BE2C (cell line): Measurements from ENCODE around the gene VEGFA.

Experiments
- DNase-seq: peaks from one replicate; pipeline ENCODE4 v3.0.0-alpha.2; 2020
- H3K27me3 ChIP-seq: fragments of 250-450 bp; sonication (Bioruptor Pico); 2 replicates; pipeline ENCODE4 v1.5.1; 2020; ENCODE audit warnings: mild to moderate bottlenecking
- H3K36me3 ChIP-seq: fragments of 250-450 bp; sonication (Bioruptor Pico); 2 replicates; pipeline ENCODE4 v1.5.1; 2020; ENCODE audit warnings: mild to moderate bottlenecking
- H3K4me1 ChIP-seq: fragments of 250-450 bp; sonication (Bioruptor Pico); 2 replicates; pipeline ENCODE4 v1.5.1; 2020
- H3K4me3 ChIP-seq: 2 replicates; pipeline ENCODE4 v1.5.1; 2011; ENCODE audit warnings: low read depth, low read length
- H3K9me3 ChIP-seq: fragments of 250-450 bp; sonication (Bioruptor Pico); 2 replicates; pipeline ENCODE4 v1.5.1; 2020
- TF ChIP-seq, protein P1 (sequence below): IDR thresholded peaks from 2 replicates; pipeline ENCODE4 v1.5.1; 2012; ENCODE audit warnings: mild to moderate bottlenecking, low read depth, low read length

VEGFA gene

DNA sequence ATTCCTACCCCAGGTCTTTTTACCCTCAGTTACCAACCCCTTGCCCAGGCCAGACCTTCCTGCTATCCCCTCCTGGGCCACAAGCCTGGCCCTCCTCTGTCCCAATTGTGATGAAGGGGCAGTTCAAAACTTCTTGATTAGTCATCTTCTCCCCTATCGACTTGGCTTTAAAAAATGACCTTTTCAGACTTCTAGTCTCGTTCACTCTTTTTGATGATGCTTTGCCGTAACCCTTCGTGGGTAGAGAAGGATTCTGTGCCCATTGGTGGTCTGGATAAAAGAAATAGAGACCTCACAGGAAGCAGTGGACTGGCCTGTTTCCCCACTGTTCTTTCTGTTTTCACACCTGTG is 5.5 kb downstream of the VEGFA start:
- H3K9me3 ChIP-seq, result no peaks in the 10 kb centered on the region
- TF ChIP-seq, protein P1, sequence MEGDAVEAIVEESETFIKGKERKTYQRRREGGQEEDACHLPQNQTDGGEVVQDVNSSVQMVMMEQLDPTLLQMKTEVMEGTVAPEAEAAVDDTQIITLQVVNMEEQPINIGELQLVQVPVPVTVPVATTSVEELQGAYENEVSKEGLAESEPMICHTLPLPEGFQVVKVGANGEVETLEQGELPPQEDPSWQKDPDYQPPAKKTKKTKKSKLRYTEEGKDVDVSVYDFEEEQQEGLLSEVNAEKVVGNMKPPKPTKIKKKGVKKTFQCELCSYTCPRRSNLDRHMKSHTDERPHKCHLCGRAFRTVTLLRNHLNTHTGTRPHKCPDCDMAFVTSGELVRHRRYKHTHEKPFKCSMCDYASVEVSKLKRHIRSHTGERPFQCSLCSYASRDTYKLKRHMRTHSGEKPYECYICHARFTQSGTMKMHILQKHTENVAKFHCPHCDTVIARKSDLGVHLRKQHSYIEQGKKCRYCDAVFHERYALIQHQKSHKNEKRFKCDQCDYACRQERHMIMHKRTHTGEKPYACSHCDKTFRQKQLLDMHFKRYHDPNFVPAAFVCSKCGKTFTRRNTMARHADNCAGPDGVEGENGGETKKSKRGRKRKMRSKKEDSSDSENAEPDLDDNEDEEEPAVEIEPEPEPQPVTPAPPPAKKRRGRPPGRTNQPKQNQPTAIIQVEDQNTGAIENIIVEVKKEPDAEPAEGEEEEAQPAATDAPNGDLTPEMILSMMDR, result no peak
- no peaks in the 10 kb centered on the region for H3K27me3 ChIP-seq
- peak overlapping the region; percentile 98 for H3K4me3 ChIP-seq
- H3K36me3 ChIP-seq, result peaks cover 93% of the 10 kb centered on the region
- no peak for DNase-seq
- peaks cover 29% of the 10 kb centered on the region for H3K4me1 ChIP-seq

DNA sequence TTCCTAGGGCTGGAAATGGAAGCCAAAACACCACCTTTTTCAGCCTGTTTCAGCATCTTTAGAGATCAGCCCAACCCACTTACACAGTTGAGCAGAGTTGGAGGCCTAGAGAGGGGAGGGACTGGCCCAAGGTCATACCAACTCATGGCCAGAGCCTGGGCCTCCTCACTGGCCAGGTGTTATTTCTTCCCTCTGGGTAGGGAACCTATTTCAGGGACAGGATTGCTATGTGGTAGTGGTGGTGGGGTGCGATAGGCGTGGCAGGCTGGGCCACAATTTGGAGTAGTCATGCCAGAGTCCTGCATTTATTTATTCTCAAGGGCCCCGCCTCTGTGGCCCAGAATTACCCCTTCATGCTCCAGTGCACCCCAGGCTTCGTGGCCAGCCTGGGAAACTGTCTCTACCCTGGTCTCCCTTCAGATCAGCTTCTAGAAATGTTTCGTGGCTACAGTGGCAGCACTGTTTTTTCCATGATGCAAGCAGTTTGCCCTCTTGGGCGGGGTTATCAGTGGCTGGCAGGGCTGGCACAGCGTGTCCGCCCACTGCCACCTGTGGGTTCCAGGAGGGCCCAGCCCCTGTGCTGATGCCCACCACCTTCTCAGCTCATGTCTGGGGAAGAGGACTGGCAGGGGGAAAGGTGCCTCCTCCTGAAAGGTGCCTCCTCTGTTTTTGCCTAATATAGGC is 6.2 kb downstream of the VEGFA start:
- TF ChIP-seq, protein P1, result no peak
- no peak for DNase-seq
- no peaks in the 10 kb centered on the region for H3K27me3 ChIP-seq

DNA sequence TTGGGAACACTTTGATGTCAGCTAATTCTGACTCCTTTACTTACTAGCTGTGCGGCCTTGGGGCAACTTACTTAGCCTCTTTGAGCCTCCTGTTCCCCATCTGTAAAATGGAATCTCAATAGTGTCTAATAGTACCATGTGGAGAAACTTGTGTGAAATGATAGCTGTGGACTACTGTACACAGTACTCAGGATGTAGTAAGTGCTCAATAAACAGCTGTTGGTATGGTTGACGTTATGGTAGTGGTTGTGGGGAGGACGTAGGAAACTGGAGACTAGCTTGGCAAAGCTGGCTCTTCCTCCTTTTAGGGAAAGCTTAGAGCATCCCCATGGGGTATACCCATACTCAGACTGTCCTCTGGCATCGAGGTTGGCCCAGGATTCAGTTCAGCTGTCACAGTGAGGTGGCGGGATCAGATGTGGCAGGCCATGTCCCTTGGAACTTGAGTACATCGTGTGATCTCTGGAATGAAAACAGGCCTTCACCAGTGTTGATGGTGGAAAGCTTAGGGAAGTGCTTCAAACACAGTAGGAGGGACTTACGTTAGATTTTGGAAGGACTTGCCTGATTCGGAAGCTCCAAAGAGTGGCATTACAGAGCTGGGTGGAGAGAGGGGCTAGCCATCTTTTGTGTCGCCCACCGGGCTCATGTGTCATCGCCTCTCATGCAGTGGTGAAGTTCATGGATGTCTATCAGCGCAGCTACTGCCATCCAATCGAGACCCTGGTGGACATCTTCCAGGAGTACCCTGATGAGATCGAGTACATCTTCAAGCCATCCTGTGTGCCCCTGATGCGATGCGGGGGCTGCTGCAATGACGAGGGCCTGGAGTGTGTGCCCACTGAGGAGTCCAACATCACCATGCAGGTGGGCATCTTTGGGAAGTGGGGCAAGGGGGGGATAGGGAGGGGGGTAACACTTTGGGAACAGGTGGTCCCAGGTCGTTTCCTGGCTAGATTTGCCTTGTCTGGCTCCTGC is 7.1 kb downstream of the VEGFA start:
- Histone ChIP-seq H3K4me1 (peaks cover 29% of the 10 kb centered on the region), H3K27me3 (no peaks in the 10 kb centered on the region), H3K9me3 (no peaks in the 10 kb centered on the region), H3K4me3 (no peak overlapping the region), H3K36me3 (peaks cover 100% of the 10 kb centered on the region)
- DNase-seq, result no peak
- TF ChIP-seq, protein P1, result no peak

More for the DNA sequence above, 6.2 kb downstream of the VEGFA start:
- peaks cover 97% of the 10 kb centered on the region for H3K36me3 ChIP-seq
- no peak overlapping the region for H3K4me3 ChIP-seq
- no peaks in the 10 kb centered on the region for H3K9me3 ChIP-seq
- peaks cover 29% of the 10 kb centered on the region for H3K4me1 ChIP-seq

DNA sequence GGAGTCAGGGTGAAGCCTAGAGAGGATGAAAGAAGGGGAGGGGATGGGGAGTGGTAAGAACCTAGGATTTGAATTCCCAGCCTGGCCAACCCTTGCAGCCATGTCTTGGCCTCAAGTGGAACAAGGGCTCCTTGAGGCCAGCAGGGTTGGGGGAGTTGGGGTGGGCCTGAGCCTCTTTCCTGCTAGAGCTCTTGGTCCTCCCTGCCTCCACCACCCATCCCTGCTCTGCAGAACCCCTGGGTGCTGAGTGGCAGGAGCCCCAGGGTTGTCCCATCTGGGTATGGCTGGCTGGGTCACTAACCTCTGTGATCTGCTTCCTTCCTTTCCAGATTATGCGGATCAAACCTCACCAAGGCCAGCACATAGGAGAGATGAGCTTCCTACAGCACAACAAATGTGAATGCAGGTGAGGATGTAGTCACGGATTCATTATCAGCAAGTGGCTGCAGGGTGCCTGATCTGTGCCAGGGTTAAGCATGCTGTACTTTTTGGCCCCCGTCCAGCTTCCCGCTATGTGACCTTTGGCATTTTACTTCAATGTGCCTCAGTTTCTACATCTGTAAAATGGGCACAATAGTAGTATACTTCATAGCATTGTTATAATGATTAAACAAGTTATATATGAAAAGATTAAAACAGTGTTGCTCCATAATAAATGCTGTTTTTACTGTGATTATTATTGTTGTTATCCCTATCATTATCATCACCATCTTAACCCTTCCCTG is 8.3 kb downstream of the VEGFA start:
- H3K36me3 ChIP-seq, result peaks cover 100% of the 10 kb centered on the region
- H3K9me3 ChIP-seq, result no peaks in the 10 kb centered on the region
- H3K4me3 ChIP-seq, result no peak overlapping the region
- TF ChIP-seq, protein P1, result no peak
- H3K4me1 ChIP-seq, result peaks cover 32% of the 10 kb centered on the region
- H3K27me3 ChIP-seq, result no peaks in the 10 kb centered on the region
- DNase-seq, result no peak

DNA sequence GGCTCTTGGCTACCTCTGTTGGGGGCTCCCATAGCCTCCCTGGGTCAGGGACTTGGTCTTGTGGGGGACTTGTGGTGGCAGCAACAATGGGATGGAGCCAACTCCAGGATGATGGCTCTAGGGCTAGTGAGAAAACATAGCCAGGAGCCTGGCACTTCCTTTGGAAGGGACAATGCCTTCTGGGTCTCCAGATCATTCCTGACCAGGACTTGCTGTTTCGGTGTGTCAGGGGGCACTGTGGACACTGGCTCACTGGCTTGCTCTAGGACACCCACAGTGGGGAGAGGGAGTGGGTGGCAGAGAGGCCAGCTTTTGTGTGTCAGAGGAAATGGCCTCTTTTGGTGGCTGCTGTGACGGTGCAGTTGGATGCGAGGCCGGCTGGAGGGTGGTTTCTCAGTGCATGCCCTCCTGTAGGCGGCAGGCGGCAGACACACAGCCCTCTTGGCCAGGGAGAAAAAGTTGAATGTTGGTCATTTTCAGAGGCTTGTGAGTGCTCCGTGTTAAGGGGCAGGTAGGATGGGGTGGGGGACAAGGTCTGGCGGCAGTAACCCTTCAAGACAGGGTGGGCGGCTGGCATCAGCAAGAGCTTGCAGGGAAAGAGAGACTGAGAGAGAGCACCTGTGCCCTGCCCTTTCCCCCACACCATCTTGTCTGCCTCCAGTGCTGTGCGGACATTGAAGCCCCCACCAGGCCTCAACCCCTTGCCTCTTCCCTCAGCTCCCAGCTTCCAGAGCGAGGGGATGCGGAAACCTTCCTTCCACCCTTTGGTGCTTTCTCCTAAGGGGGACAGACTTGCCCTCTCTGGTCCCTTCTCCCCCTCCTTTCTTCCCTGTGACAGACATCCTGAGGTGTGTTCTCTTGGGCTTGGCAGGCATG is 9.2 kb downstream of the VEGFA start:
- H3K36me3 ChIP-seq, result peaks cover 100% of the 10 kb centered on the region
- H3K9me3 ChIP-seq, result no peaks in the 10 kb centered on the region
- H3K4me1 ChIP-seq, result peaks cover 32% of the 10 kb centered on the region
- DNase-seq, result no peak
- no peaks in the 10 kb centered on the region for H3K27me3 ChIP-seq
- no peak overlapping the region for H3K4me3 ChIP-seq
- TF ChIP-seq, protein P1, result no peak
